ENCODE measurements around the gene NTN1. TPM values are rescaled to one million over a fixed set of nuclear protein-coding genes. Genes with fewer than 3 reads are reported as not detected.

The NTN1 gene
- total RNA-seq, 1 donor from 2014 or later, result 5.8 TPM

GRCh38 chr17:9158544-9159452 lies 137.5 kb downstream of the NTN1 start:
- DNase-seq (ENCODE audit: low spot score), result no peak

GRCh38 chr17:9162275-9162985 lies 141.1 kb downstream of the NTN1 start:
- DNase-seq (ENCODE audit: low spot score), result no peak

GRCh38 chr17:9166788-9167187 lies 145.5 kb downstream of the NTN1 start:
- no peak for DNase-seq (ENCODE audit: low spot score)

- DNase-seq (ENCODE audit: low spot score), result no peak
These were observed 146.1 kb downstream of the NTN1 start for GRCh38 chr17:9167379-9167778.

GRCh38 chr17:9169116-9169515 lies 147.8 kb downstream of the NTN1 start:
- DNase-seq (ENCODE audit: low spot score), result no peak

DNA sequence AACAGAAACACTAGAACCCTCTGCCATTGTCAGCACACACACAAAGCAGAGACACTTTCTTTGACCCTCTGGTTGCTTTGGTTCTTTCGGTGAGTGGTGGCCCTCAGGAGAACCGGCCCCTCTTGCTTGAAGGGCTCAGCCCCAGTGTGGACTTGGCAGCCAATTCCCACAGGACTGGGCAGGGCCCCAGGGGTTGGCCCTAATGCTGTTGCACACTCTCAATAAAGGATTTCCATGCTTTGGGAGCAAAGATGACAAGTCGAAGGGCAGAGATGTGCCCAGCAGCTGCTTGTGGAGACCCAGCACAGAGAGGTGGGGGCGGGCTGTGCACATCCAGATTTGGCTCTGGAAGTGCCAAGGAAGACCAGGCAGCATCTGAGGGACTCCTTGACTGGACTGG lies 149.0 kb downstream of the NTN1 start:
- DNase-seq (ENCODE audit: low spot score), result no peak

- DNase-seq (ENCODE audit: low spot score), result no peak
These were observed 149.5 kb downstream of the NTN1 start for GRCh38 chr17:9170853-9171252.

DNA sequence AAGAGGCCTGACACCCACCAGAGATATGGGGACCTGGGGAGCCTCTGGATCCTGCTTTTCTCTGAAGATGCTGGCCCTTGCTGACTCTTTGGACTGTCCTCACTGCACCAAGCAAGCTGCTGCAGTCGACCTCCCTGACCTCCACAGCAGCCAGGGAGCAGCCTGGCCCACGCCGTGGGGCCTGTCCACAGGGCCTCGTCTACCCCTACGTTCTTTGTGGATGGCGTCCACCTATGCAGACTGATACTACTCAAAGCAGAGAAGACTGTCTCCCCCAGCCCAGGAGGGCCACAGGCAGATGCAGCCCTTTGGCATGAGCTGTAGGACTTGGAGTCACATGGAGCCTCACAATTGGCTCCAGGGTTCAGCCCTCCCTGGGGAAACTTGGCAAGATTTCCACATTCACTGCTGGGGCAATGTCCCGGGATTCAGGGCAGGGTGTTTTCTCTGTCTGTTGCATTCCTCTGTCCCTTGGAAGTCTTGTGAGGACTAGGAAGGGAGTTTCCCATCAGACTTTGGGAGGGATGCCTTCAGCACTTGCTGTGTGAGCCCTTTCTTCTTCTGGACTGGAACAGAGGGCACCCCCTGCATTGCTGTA lies 152.2 kb downstream of the NTN1 start:
- no peak for DNase-seq (ENCODE audit: low spot score)

GRCh38 chr17:9174312-9174711 lies 153.0 kb downstream of the NTN1 start:
- DNase-seq (ENCODE audit: low spot score), result no peak

DNA sequence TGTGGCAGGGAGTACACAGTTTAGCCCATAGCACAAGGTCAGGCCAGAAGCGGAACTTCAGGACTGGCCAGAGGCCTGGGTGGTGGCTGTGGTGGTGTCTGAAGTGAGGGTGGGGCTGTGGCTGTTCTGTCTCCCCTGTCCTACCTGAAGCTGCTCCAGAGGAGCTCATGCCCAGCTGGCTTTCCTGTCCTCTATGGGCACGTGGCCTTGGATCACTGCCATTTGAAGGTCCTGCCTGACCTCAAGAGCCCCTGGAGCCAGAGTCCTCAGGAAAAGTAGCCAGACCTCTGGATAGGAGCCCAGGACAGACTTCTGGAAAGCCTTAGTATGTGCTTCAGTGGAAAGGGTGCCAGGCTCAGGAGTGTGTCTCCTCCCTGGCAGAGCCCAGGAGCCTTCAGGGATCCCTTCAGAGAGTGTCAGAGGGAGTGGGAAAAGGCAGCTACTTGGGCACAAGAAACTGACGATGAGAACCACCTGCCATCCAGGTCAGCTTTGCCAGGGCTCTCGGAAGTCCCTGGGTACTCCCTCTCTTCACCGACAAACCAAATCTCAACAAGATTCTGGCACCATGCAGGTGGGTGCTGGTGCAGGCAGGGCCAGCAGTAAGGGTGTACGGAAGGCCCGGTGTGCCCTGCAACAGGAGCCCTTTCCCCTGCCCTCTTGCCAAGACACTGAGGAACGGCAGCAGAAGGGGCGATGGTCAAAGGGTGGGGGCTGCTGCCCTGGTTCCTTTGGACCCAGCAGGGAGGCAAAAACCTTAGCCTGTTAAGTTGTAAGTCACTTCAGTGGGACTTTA lies 153.7 kb downstream of the NTN1 start:
- no peak for DNase-seq (ENCODE audit: low spot score)

DNA sequence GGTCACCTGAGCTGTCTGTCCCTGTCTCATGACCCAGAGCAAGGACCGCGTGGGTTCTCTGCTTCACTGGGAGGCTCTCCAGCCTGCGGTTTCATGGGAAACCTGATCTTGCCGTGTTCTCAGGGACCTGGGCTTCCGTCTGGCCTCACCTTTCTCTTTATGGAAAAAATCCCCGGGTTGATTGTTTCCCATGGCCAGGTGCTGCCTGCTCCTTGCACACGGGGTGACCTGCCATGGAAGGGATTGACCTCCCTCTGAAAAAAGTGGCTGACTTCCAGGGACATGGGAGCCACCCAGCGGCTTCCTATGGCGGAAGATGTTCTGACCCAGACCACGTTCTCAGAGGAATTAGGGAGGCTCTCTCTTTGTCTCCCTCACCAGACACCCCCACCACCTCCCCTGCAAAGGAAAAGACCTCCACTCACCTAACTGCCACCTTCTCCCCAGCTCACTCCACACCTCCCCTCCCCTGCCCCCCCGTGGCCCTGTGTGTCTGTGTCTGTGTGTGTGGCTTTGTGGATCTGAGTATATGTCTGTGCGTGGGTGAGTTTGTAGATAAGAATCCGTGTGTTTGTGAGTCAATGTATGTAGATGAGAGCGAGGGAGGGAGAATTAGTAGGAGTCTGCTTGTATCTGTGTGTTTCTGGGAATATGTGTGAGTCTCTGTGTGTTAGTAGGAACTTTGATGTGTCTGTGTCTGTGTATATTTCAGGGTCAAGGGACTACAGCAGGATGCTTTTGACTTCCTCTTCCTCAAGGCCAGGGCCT lies 154.6 kb downstream of the NTN1 start:
- no peak for DNase-seq (ENCODE audit: low spot score)

DNA sequence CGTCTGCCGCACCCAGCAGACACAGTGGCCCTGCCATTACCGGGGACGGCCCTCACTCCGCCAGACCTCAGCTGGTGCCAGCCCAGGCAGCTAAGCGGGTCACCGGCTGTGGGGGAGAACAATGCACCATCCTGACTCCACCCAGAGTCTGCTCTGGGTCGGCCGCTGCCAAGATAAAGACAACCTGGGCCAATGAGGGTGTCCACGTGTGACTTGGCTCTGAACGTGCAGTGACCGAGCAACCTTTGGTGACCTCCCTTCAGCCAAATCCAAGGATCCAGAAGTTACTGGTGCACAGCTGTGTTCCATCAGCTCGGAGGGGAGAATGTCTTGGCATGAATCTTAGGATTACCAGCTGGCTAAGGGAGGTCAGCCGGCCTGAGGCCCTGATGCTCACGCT lies 155.9 kb downstream of the NTN1 start:
- DNase-seq (ENCODE audit: low spot score), result no peak

GRCh38 chr17:9178319-9178718 lies 157.0 kb downstream of the NTN1 start:
- no peak for DNase-seq (ENCODE audit: low spot score)

DNA sequence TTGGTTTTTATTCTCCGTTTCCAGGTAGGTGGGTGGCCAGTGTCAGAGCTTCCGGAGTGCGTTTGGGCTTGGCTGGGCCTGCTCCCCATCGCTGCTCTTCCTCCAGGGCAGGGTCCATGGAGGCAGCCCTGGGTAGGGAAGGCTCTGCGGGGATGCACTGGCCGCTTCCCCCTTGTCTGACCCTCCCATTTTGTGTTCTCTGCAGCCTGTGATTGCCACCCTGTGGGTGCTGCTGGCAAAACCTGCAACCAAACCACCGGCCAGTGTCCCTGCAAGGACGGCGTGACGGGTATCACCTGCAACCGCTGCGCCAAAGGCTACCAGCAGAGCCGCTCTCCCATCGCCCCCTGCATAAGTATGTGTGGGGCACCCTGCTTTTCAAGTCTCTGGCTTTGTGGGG lies 158.3 kb downstream of the NTN1 start:
- no peak for DNase-seq (ENCODE audit: low spot score)

DNA sequence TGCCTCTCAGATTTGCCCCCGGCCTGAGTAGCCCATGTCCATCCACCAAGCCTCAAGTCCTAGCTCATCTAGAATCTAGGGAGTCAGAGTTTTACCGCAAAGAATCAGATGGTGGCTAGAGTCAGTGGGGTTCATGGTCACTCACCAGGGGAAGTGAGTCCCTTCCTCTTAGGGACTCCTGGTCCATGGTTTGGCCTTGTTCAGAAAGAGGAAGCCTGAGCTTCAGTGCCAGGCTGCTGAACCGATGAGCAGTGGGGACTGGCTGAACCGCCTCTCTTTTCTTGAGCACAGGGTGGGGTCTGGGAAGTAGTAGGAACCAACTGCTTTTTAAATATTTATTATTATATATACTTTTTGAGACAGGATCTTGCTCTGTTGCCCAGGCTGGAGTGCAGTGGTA lies 160.3 kb downstream of the NTN1 start:
- DNase-seq (ENCODE audit: low spot score), result peak; percentile 24

DNA sequence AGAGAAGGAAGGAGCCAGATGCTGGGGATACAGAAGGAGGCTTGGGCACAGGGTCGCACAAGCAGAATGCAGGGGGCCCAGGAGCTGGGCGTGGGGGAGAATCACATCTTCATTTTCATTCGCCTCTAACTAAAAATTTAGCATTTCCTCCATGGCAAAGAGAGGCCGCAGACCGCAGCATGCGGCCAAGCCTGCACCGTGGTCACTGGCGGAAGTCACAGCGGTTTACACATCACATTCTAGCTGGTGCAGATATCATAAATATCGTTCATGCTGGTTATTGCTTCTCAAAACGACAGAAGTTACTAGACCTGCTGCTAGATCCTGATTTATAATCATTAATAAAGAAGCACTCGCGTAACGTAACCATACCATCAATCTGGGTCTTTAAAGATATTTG lies 162.0 kb downstream of the NTN1 start:
- no peak for DNase-seq (ENCODE audit: low spot score)

DNA sequence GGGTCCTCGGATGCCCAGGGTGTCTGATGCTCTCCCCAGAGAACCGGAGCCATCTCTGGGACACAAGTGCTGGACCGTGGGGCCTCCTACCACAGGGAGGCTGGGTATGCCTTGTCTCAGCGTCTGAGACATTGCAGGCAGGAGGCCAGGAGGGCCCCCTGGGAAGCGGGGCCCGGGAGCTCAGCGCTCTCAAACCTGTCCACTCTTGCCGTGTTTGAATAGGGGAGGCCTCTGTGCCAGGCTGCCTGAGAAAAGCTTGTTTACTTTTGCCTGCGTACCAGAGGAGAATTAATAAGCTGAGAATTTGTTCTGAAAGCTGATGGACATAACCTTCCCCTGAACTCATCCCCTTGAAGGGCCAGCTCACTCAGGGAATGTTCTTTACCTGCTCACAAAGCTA lies 163.8 kb downstream of the NTN1 start:
- peak; percentile 63 for DNase-seq (ENCODE audit: low spot score)

GRCh38 chr17:9185688-9186284 lies 164.5 kb downstream of the NTN1 start:
- no peak for DNase-seq (ENCODE audit: low spot score)

DNA sequence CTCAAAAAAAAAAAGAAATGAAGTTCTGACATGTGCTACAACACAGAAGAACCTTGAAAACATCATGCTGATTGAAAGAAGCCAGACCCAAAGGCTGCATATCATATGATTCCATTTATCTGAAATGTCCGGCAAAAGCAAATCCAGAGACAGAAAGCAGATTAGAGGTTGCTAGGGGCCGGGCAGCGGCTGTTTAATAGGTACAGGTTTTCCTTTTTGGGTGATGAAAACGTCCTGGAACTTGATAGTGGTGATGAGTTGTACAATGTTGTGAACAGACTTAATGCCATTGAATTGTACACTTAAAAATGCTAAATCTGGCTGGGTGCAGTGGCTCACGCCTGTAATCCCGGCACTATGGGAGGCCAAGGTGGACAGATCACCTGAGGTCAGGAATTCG lies 166.5 kb downstream of the NTN1 start:
- peak; percentile 68 for DNase-seq (ENCODE audit: low spot score)

DNA sequence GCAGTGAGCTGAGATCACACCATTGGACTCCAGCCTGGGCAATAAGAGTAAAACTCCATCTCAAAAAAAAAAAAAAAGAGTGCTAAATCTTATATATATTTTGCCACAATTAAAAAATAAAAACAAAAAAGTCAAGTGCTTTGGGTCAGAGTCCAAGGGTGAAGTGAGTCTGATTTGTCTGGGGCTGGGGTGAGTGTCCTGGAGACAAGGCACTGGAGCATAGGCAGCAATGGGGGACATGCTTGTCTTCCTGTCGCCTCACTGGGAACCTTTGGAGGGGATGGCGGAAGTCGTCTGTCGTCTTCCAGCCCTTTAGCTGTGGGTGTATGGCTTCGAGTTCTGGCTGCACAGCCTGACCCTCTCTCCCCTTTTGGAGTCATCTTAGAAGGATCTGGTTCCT lies 167.1 kb downstream of the NTN1 start:
- DNase-seq (ENCODE audit: low spot score), result no peak

- no peak for DNase-seq (ENCODE audit: low spot score)
These were observed 168.6 kb downstream of the NTN1 start for GRCh38 chr17:9189870-9190269.

All from umbilical cord (tissue), 2 donors.